Measurements from ENCODE around the gene CLTB.

The CLTB gene

GRCh38 chr5:176389135-176390123, 26.9 kb downstream of the CLTB start:
- Histone ChIP-seq H3K36me3 (ENCODE audit: control insufficient read depth, insufficient read depth, low read length) (no peaks in the 10 kb centered on the region), H3K27me3 (ENCODE audit: control insufficient read depth, insufficient read depth, low read length) (no peaks in the 10 kb centered on the region), H3K9ac (peak overlapping the region; percentile 82), H2AFZ (peak overlapping the region; percentile 99), H3K4me2 (ENCODE audit: low read length) (peak overlapping the region; percentile 73), H3K4me3 (ENCODE audit: low read depth, low read length) (peak overlapping the region; percentile 85), H3K9me3 (ENCODE audit: control insufficient read depth, low read length) (no peaks in the 10 kb centered on the region), H3K4me1 (peaks cover 15% of the 10 kb centered on the region), H3K79me2 (peaks cover 29% of the 10 kb centered on the region), H3K27ac (peak overlapping the region; percentile 100)
- TF ChIP-seq CTCF (IDR thresholded peaks at IDR 0.05): no peak

GRCh38 chr5:176388444-176389134, 27.8 kb downstream of the CLTB start, which contains the start of the genes HIGD2A and NOP16:
HIGD2A (plus strand) TSS chr5:176388751; CDS start chr5:176388820, 69 bp downstream.
NOP16 (minus strand) TSS chr5:176388598; CDS start chr5:176388539, 59 bp downstream.
- Histone ChIP-seq H3K9me3 (ENCODE audit: control insufficient read depth, low read length) (no peaks in the 10 kb centered on the region), H3K4me2 (ENCODE audit: low read length) (peak within 1 kb of the TSS; percentile 96), H3K27me3 (ENCODE audit: control insufficient read depth, insufficient read depth, low read length) (no peaks in the 10 kb centered on the region), H3K9ac (peak within 1 kb of the TSS; percentile 93), H2AFZ (peak within 1 kb of the TSS; percentile 99), H3K4me1 (peaks cover 15% of the 10 kb centered on the region), H3K36me3 (ENCODE audit: control insufficient read depth, insufficient read depth, low read length) (no peaks in the 10 kb centered on the region), H3K27ac (peak within 1 kb of the TSS; percentile 100), H3K4me3 (ENCODE audit: low read depth, low read length) (peak within 1 kb of the TSS; percentile 85), H3K79me2 (peaks cover 24% of the 10 kb centered on the region)
- peak; percentile 17 for TF ChIP-seq CTCF (IDR thresholded peaks at IDR 0.05)

- H3K27ac ChIP-seq: peak overlapping the region; percentile 100
- peaks cover 19% of the 10 kb centered on the region for H3K79me2 ChIP-seq
- H2AFZ ChIP-seq: peak overlapping the region; percentile 99
- no peaks in the 10 kb centered on the region for H3K9me3 ChIP-seq (ENCODE audit: control insufficient read depth, low read length)
- H3K4me2 ChIP-seq (ENCODE audit: low read length): peak overlapping the region; percentile 96
- TF ChIP-seq CTCF (IDR thresholded peaks at IDR 0.05): no peak
- H3K4me3 ChIP-seq (ENCODE audit: low read depth, low read length): peak overlapping the region; percentile 85
- peak overlapping the region; percentile 93 for H3K9ac ChIP-seq
- peaks cover 15% of the 10 kb centered on the region for H3K4me1 ChIP-seq
- no peaks in the 10 kb centered on the region for H3K27me3 ChIP-seq (ENCODE audit: control insufficient read depth, insufficient read depth, low read length)
- no peaks in the 10 kb centered on the region for H3K36me3 ChIP-seq (ENCODE audit: control insufficient read depth, insufficient read depth, low read length)
Measured at GRCh38 chr5:176388003-176388443, 28.3 kb downstream of the CLTB start.

- Histone ChIP-seq H2AFZ (no peak overlapping the region), H3K4me3 (ENCODE audit: low read depth, low read length) (peak overlapping the region; percentile 85), H3K4me1 (peaks cover 15% of the 10 kb centered on the region), H3K27ac (no peak overlapping the region), H3K4me2 (ENCODE audit: low read length) (peak overlapping the region; percentile 96), H3K36me3 (ENCODE audit: control insufficient read depth, insufficient read depth, low read length) (no peaks in the 10 kb centered on the region), H3K9me3 (ENCODE audit: control insufficient read depth, low read length) (no peaks in the 10 kb centered on the region), H3K9ac (no peak overlapping the region), H3K27me3 (ENCODE audit: control insufficient read depth, insufficient read depth, low read length) (no peaks in the 10 kb centered on the region), H3K79me2 (peaks cover 13% of the 10 kb centered on the region)
- no peak for TF ChIP-seq CTCF (IDR thresholded peaks at IDR 0.05)
Measured at GRCh38 chr5:176387384-176387925, 28.9 kb downstream of the CLTB start.
